Measurements from ENCODE around the gene YLPM1. TPM values are rescaled to one million over a fixed set of nuclear protein-coding genes. Genes with fewer than 3 reads are reported as not detected.

YLPM1 gene
- total and polyA plus RNA-seq, 4 donors, result 13.3 to 124 (median 28.6) TPM

GRCh38 chr14:74737753-74738325, 25.3 kb upstream of the YLPM1 start:
- no peak for TF ChIP-seq CTCF (IDR thresholded peaks at IDR 0.05; ENCODE audit: control extremely low read depth, extremely low read depth)
- Histone ChIP-seq H3K36me3 (ENCODE audit: control insufficient read depth in 4 of 4, insufficient read depth in 4 of 4, low read length in 4 of 4) (peaks cover 13 to 25% (median 19%) of the 10 kb centered on the region in 4 donors), H3K27ac (ENCODE audit: low read depth in 1 of 2, low read length in 1 of 2) (no peak overlapping the region), H3K9me3 (ENCODE audit: control insufficient read depth in 4 of 4, insufficient read depth in 3 of 4, low read length in 3 of 4) (no peaks in the 10 kb centered on the region), H3K4me3 (no peak overlapping the region), H3K27me3 (ENCODE audit: control insufficient read depth in 3 of 3, insufficient read depth in 3 of 3, low read length in 2 of 3) (no peaks in the 10 kb centered on the region), H3K9ac (ENCODE audit: insufficient read depth in 1 of 2, low read length in 2 of 2) (no peak overlapping the region), H3K4me1 (ENCODE audit: control insufficient read depth in 5 of 5, insufficient read depth in 5 of 5, low read length in 5 of 5) (no peaks in the 10 kb centered on the region)
- DNase-seq (no peak), ATAC-seq (ENCODE audit: insufficient read depth, low FRiP score) (no peak)
- WGBS, 2 donors, result 93 to 99% methylated on average over 4 of the region's 4 CpGs

- ATAC-seq (ENCODE audit: insufficient read depth, low FRiP score), result no peak
- H3K27me3 ChIP-seq (ENCODE audit: control insufficient read depth in 3 of 3, insufficient read depth in 3 of 3, low read length in 2 of 3), result no peaks in the 10 kb centered on the region
- no peaks in the 10 kb centered on the region for H3K4me1 ChIP-seq (ENCODE audit: control insufficient read depth in 5 of 5, insufficient read depth in 5 of 5, low read length in 5 of 5)
- H3K27ac ChIP-seq (ENCODE audit: low read depth in 1 of 2, low read length in 1 of 2), result no peak overlapping the region
- WGBS, 2 donors, result 94% methylated on average over 8 of the region's 8 CpGs
- peaks cover 8 to 13% (median 10%) of the 10 kb centered on the region in 4 donors for H3K36me3 ChIP-seq (ENCODE audit: control insufficient read depth in 4 of 4, insufficient read depth in 4 of 4, low read length in 4 of 4)
- H3K9me3 ChIP-seq (ENCODE audit: control insufficient read depth in 4 of 4, insufficient read depth in 3 of 4, low read length in 3 of 4), result no peaks in the 10 kb centered on the region
- no peak for DNase-seq
- H3K4me3 ChIP-seq, result no peak overlapping the region
- H3K9ac ChIP-seq (ENCODE audit: insufficient read depth in 1 of 2, low read length in 2 of 2), result no peak overlapping the region
- no peak for TF ChIP-seq CTCF (IDR thresholded peaks at IDR 0.05; ENCODE audit: control extremely low read depth, extremely low read depth)
Measured at GRCh38 chr14:74739293-74740030, 23.7 kb upstream of the YLPM1 start.

- no peak for TF ChIP-seq CTCF (IDR thresholded peaks at IDR 0.05; ENCODE audit: control extremely low read depth, extremely low read depth)
- no peak overlapping the region for H3K27ac ChIP-seq (ENCODE audit: low read depth in 1 of 2, low read length in 1 of 2)
- no peak for DNase-seq
- H3K9me3 ChIP-seq (ENCODE audit: control insufficient read depth in 4 of 4, insufficient read depth in 3 of 4, low read length in 3 of 4), result no peaks in the 10 kb centered on the region
- no peak overlapping the region for H3K9ac ChIP-seq (ENCODE audit: insufficient read depth in 1 of 2, low read length in 2 of 2)
- no peak for ATAC-seq (ENCODE audit: insufficient read depth, low FRiP score)
- no peaks in the 10 kb centered on the region for H3K4me1 ChIP-seq (ENCODE audit: control insufficient read depth in 5 of 5, insufficient read depth in 5 of 5, low read length in 5 of 5)
- no peak overlapping the region for H3K4me3 ChIP-seq
- no peaks in the 10 kb centered on the region for H3K36me3 ChIP-seq (ENCODE audit: control insufficient read depth in 4 of 4, insufficient read depth in 4 of 4, low read length in 4 of 4)
- no peaks in the 10 kb centered on the region for H3K27me3 ChIP-seq (ENCODE audit: control insufficient read depth in 3 of 3, insufficient read depth in 3 of 3, low read length in 2 of 3)
- WGBS, 2 donors, result 94 to 96% methylated on average over 2 of the region's 2 CpGs
Measured at GRCh38 chr14:74747237-74747636, 15.9 kb upstream of the YLPM1 start.
